Measurements from ENCODE around the gene DOCK4.
"Not testable (repeated sequence)": the region's sequence is repeated elsewhere in the genome, so short reads cannot be mapped to it uniquely, and the experiment has no call there.

The DOCK4 gene

DNA sequence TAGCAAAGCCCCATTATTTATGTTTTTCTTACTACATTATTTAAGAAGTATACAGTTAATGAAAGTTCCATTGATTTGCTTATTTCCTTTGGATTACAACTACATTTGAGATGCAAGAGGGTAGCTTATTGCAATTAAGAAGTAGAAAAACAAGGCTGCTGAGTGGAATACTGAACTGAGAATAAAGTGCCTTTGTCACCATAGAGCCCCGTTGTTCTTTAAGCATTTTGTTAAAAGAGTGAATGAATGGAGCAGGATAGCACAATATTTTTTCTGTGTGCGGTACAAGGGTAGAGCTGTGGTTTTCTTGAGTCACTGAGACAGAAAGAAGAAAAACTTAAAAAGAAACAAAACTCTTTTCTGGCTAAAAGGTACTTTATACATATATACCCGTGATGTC lies 45.9 kb upstream of the DOCK4 start:
- Histone ChIP-seq H3K4me3 (ENCODE audit: low read length) (no peak overlapping the region), H3K23ac (ENCODE audit: low read length) (no peak overlapping the region), H3K79me1 (ENCODE audit: low read length) (peaks cover 8% of the 10 kb centered on the region), H2BK15ac (replicated peaks; ENCODE audit: low read depth) (peak overlapping the region; percentile 36), H3K36me3 (ENCODE audit: control insufficient read depth, insufficient read depth, low read length) (no peaks in the 10 kb centered on the region), H2AK5ac (ENCODE audit: low read length) (no peak overlapping the region), H3K56ac (ENCODE audit: low read length) (peak overlapping the region; percentile 68), H3K18ac (ENCODE audit: low read length) (peak overlapping the region; percentile 75), H3K4me1 (ENCODE audit: control insufficient read depth, low read depth, low read length) (peaks cover 27% of the 10 kb centered on the region), H3K4me2 (ENCODE audit: low read length) (no peak overlapping the region), H3K79me2 (ENCODE audit: control insufficient read depth, insufficient read depth, low read length) (peaks cover 11% of the 10 kb centered on the region), H3K27ac (ENCODE audit: low read depth, low read length) (no peak overlapping the region), H3K4ac (ENCODE audit: low read depth, low read length) (no peak overlapping the region), H3K9ac (ENCODE audit: low read length) (peak overlapping the region; percentile 12), H3K27me3 (ENCODE audit: insufficient read depth, low read length, poor library complexity) (no peaks in the 10 kb centered on the region), H2BK5ac (ENCODE audit: low read length) (peak overlapping the region; percentile 89), H4K5ac (ENCODE audit: low read length) (no peak overlapping the region), H4K8ac (ENCODE audit: low read depth, low read length) (no peak overlapping the region), H2BK120ac (ENCODE audit: low read depth, low read length) (no peak overlapping the region)
- no peak for DNase-seq
- no CpG with 5 or more reads among the region's 3 CpGs for WGBS (ENCODE audit: extremely low coverage, insufficient coverage, low lambda C conversion rate)

DNA sequence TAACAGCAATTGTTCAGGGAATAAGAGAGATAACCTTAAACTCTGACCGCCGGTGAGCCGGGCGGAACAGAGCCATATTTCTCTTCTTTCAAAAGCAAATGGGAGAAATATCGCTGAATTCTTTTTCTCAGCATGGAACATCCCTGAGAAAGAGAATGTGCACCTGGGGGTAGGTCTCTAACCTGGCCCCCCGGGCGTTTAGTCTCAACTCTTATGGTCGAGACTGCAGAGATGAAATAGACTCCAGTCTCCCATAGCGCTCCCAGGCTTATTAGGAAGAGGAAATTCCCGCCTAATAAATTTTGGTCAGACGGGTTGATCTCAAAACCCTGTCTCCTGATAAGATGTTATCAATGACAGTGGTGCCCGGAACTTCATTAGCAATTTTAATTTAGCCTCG lies 43.8 kb upstream of the DOCK4 start:
- H2AK5ac ChIP-seq (ENCODE audit: low read length); H2BK120ac ChIP-seq (ENCODE audit: low read depth, low read length); H2BK15ac ChIP-seq (replicated peaks; ENCODE audit: low read depth); H4K8ac ChIP-seq (ENCODE audit: low read depth, low read length); H3K36me3 ChIP-seq (ENCODE audit: control insufficient read depth, insufficient read depth, low read length); H3K4me2 ChIP-seq (ENCODE audit: low read length); H3K4me3 ChIP-seq (ENCODE audit: low read length); H3K79me1 ChIP-seq (ENCODE audit: low read length); H3K27ac ChIP-seq (ENCODE audit: low read depth, low read length); H3K79me2 ChIP-seq (ENCODE audit: control insufficient read depth, insufficient read depth, low read length); H3K56ac ChIP-seq (ENCODE audit: low read length); H3K4ac ChIP-seq (ENCODE audit: low read depth, low read length); H3K9ac ChIP-seq (ENCODE audit: low read length); H3K27me3 ChIP-seq (ENCODE audit: insufficient read depth, low read length, poor library complexity); H3K18ac ChIP-seq (ENCODE audit: low read length); H2BK5ac ChIP-seq (ENCODE audit: low read length); H3K23ac ChIP-seq (ENCODE audit: low read length); H4K5ac ChIP-seq (ENCODE audit: low read length): not testable (repeated sequence)
- DNase-seq = peak; percentile 80
- H3K4me1 ChIP-seq (ENCODE audit: control insufficient read depth, low read depth, low read length) = peaks cover 20% of the 10 kb centered on the region
- no CpG with 5 or more reads among the region's 13 CpGs for WGBS (ENCODE audit: extremely low coverage, insufficient coverage, low lambda C conversion rate)

DNA sequence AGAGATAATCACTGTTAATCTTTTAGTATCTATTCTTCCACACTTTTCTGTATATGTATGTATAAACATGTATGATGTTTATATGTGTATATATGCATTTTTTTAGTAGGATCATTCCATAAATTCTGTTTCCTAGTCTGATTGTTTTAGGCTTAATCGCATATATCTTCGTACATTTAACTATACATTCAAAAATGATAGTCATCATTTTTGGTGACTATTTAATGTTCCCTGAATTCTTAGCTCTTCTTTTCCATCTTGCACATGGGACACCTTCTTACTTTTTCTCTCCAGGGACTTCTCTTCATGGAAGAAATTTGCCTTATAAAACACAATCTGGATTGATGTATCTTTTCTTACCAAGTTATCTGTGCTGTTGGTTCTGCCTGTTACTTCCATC lies 42.4 kb upstream of the DOCK4 start:
- Histone ChIP-seq H3K4me3 (ENCODE audit: low read length) (no peak overlapping the region), H3K56ac (ENCODE audit: low read length) (peak overlapping the region; percentile 47), H2BK15ac (replicated peaks; ENCODE audit: low read depth) (no peak overlapping the region), H3K27ac (ENCODE audit: low read depth, low read length) (no peak overlapping the region), H4K8ac (ENCODE audit: low read depth, low read length) (no peak overlapping the region), H3K4ac (ENCODE audit: low read depth, low read length) (no peak overlapping the region), H3K36me3 (ENCODE audit: control insufficient read depth, insufficient read depth, low read length) (no peaks in the 10 kb centered on the region), H3K9ac (ENCODE audit: low read length) (no peak overlapping the region), H3K79me2 (ENCODE audit: control insufficient read depth, insufficient read depth, low read length) (peaks cover 2% of the 10 kb centered on the region), H3K18ac (ENCODE audit: low read length) (peak overlapping the region; percentile 45), H3K79me1 (ENCODE audit: low read length) (no peaks in the 10 kb centered on the region), H2AK5ac (ENCODE audit: low read length) (no peak overlapping the region), H4K5ac (ENCODE audit: low read length) (no peak overlapping the region), H2BK5ac (ENCODE audit: low read length) (no peak overlapping the region), H3K23ac (ENCODE audit: low read length) (no peak overlapping the region), H2BK120ac (ENCODE audit: low read depth, low read length) (peak overlapping the region; percentile 4), H3K27me3 (ENCODE audit: insufficient read depth, low read length, poor library complexity) (no peaks in the 10 kb centered on the region), H3K4me1 (ENCODE audit: control insufficient read depth, low read depth, low read length) (peaks cover 17% of the 10 kb centered on the region), H3K4me2 (ENCODE audit: low read length) (no peak overlapping the region)
- no peak for DNase-seq
- WGBS (ENCODE audit: extremely low coverage, insufficient coverage, low lambda C conversion rate) = no CpG with 5 or more reads among the region's 2 CpGs

DNA sequence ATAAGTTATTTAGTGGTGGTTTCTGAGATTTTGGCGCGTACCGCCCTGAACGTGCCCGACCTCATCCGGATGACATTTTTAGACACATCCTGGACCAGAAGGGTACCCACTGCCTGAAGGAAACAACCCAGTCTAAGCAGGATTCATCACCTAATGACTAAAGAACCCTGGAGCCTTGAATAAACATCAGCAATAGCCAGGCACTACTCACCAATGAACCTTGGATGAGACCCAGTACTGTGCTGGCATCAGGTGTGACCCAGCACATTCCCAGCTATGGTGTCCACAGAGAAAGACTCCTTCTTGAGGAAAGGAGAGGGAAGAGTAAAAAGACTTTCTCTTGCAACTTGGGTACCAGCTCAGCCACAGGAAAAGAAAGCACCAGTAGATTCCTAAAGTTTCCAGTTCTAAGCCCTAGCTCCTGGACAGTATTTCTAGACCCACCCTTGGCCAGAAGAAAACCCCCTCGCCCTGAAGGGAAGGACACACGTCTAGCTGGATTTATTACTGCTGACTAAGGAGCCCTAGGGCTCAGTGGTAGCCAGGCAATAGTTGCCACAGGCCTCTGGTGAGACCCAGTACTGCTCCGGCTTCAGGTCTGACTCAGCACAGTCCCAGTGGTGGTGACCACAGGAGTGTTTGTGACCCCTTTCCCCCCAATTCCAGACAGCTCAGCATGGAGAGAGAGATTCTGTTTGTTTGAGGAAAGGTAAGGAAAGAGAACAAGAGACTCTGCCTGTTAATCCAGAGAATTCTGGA lies 32.8 kb upstream of the DOCK4 start:
- WGBS (ENCODE audit: extremely low coverage, insufficient coverage, low lambda C conversion rate) = no CpG with 5 or more reads among the region's 9 CpGs
- Histone ChIP-seq H2AK5ac (ENCODE audit: low read length) (no peak overlapping the region), H3K79me1 (ENCODE audit: low read length) (peaks cover 3% of the 10 kb centered on the region), H2BK120ac (ENCODE audit: low read depth, low read length) (no peak overlapping the region), H2BK15ac (replicated peaks; ENCODE audit: low read depth) (no peak overlapping the region), H3K4me3 (ENCODE audit: low read length) (no peak overlapping the region), H2BK5ac (ENCODE audit: low read length) (no peak overlapping the region), H3K4ac (ENCODE audit: low read depth, low read length) (no peak overlapping the region), H3K36me3 (ENCODE audit: control insufficient read depth, insufficient read depth, low read length) (no peaks in the 10 kb centered on the region), H4K8ac (ENCODE audit: low read depth, low read length) (no peak overlapping the region), H3K4me1 (ENCODE audit: control insufficient read depth, low read depth, low read length) (no peaks in the 10 kb centered on the region), H3K27me3 (ENCODE audit: insufficient read depth, low read length, poor library complexity) (no peaks in the 10 kb centered on the region), H3K79me2 (ENCODE audit: control insufficient read depth, insufficient read depth, low read length) (no peaks in the 10 kb centered on the region), H3K23ac (ENCODE audit: low read length) (peak overlapping the region; percentile 37), H3K18ac (ENCODE audit: low read length) (no peak overlapping the region), H3K27ac (ENCODE audit: low read depth, low read length) (no peak overlapping the region), H3K4me2 (ENCODE audit: low read length) (no peak overlapping the region), H3K56ac (ENCODE audit: low read length) (peak overlapping the region; percentile 27), H4K5ac (ENCODE audit: low read length) (no peak overlapping the region), H3K9ac (ENCODE audit: low read length) (no peak overlapping the region)
- DNase-seq = peak; percentile 35

DNA sequence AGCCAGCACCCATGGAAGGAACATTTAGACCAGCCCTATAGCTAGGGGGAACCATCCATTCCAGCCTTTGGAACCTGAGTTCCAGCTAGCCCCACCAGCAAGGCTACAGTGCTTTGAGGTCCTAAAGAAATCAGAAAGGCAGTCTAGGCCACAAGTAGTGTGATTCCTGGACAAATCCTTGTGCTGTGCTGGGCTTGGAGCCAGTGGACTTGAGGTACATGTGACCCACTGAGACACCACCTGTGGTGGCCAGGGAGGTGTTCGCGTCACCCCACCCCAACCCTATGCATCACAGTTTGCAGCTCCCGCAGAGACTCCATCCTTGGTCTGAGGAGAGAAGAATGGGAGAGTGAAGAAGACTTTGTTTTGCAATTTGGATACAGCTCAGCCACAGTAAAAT lies 32.1 kb upstream of the DOCK4 start:
- Histone ChIP-seq H2BK15ac (replicated peaks; ENCODE audit: low read depth) (no peak overlapping the region), H4K8ac (ENCODE audit: low read depth, low read length) (no peak overlapping the region), H4K5ac (ENCODE audit: low read length) (no peak overlapping the region), H3K27ac (ENCODE audit: low read depth, low read length) (no peak overlapping the region), H3K27me3 (ENCODE audit: insufficient read depth, low read length, poor library complexity) (no peaks in the 10 kb centered on the region), H3K4me1 (ENCODE audit: control insufficient read depth, low read depth, low read length) (no peaks in the 10 kb centered on the region), H2AK5ac (ENCODE audit: low read length) (no peak overlapping the region), H3K36me3 (ENCODE audit: control insufficient read depth, insufficient read depth, low read length) (no peaks in the 10 kb centered on the region), H3K23ac (ENCODE audit: low read length) (no peak overlapping the region), H3K79me2 (ENCODE audit: control insufficient read depth, insufficient read depth, low read length) (no peaks in the 10 kb centered on the region), H3K56ac (ENCODE audit: low read length) (no peak overlapping the region), H3K4me3 (ENCODE audit: low read length) (no peak overlapping the region), H2BK5ac (ENCODE audit: low read length) (no peak overlapping the region), H3K9ac (ENCODE audit: low read length) (no peak overlapping the region), H3K4ac (ENCODE audit: low read depth, low read length) (no peak overlapping the region), H3K79me1 (ENCODE audit: low read length) (peaks cover 3% of the 10 kb centered on the region), H3K18ac (ENCODE audit: low read length) (no peak overlapping the region), H2BK120ac (ENCODE audit: low read depth, low read length) (no peak overlapping the region), H3K4me2 (ENCODE audit: low read length) (no peak overlapping the region)
- no CpG with 5 or more reads among the region's 3 CpGs for WGBS (ENCODE audit: extremely low coverage, insufficient coverage, low lambda C conversion rate)
- DNase-seq = no peak

DNA sequence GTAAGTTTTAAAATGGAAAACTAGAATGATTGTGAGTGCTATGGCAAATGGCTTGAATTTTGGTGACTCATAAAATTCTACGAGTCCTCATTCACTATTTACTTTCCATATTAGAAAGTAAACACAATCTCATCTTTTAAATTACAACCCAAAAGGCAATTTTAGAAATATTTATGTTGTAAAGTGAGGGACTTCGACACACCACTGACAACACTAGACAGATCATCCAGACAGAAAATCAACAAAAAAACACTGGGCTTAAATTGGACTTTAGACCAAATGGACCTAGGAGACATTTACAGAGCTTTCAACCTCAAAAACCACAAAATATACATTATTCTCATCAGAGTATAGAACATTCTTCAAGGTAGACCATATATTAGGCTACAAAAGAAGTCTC lies 30.4 kb upstream of the DOCK4 start:
- Histone ChIP-seq H3K36me3 (ENCODE audit: control insufficient read depth, insufficient read depth, low read length) (no peaks in the 10 kb centered on the region), H3K4me2 (ENCODE audit: low read length) (no peak overlapping the region), H3K79me1 (ENCODE audit: low read length) (peaks cover 5% of the 10 kb centered on the region), H2BK120ac (ENCODE audit: low read depth, low read length) (no peak overlapping the region), H3K4ac (ENCODE audit: low read depth, low read length) (no peak overlapping the region), H3K27me3 (ENCODE audit: insufficient read depth, low read length, poor library complexity) (no peaks in the 10 kb centered on the region), H2BK15ac (replicated peaks; ENCODE audit: low read depth) (no peak overlapping the region), H2BK5ac (ENCODE audit: low read length) (no peak overlapping the region), H4K8ac (ENCODE audit: low read depth, low read length) (no peak overlapping the region), H3K18ac (ENCODE audit: low read length) (no peak overlapping the region), H4K5ac (ENCODE audit: low read length) (no peak overlapping the region), H3K4me1 (ENCODE audit: control insufficient read depth, low read depth, low read length) (no peaks in the 10 kb centered on the region), H3K27ac (ENCODE audit: low read depth, low read length) (no peak overlapping the region), H3K4me3 (ENCODE audit: low read length) (no peak overlapping the region), H3K23ac (ENCODE audit: low read length) (no peak overlapping the region), H3K9ac (ENCODE audit: low read length) (no peak overlapping the region), H3K79me2 (ENCODE audit: control insufficient read depth, insufficient read depth, low read length) (peaks cover 2% of the 10 kb centered on the region), H2AK5ac (ENCODE audit: low read length) (no peak overlapping the region), H3K56ac (ENCODE audit: low read length) (no peak overlapping the region)
- WGBS (ENCODE audit: extremely low coverage, insufficient coverage, low lambda C conversion rate) = 100% methylated on average over 1 of the region's 2 CpGs
- no peak for DNase-seq
